ENCODE results near the gene SLC1A7. TPM values are rescaled to one million over a fixed set of nuclear protein-coding genes. Genes with fewer than 3 reads are reported as not detected.

Gene SLC1A7
- total and polyA plus RNA-seq, 2 of the 13 experiments (the other 11 are each of a cell fraction or from before 2014, with no cell fraction given): 0.04 to 2.0 TPM

DNA sequence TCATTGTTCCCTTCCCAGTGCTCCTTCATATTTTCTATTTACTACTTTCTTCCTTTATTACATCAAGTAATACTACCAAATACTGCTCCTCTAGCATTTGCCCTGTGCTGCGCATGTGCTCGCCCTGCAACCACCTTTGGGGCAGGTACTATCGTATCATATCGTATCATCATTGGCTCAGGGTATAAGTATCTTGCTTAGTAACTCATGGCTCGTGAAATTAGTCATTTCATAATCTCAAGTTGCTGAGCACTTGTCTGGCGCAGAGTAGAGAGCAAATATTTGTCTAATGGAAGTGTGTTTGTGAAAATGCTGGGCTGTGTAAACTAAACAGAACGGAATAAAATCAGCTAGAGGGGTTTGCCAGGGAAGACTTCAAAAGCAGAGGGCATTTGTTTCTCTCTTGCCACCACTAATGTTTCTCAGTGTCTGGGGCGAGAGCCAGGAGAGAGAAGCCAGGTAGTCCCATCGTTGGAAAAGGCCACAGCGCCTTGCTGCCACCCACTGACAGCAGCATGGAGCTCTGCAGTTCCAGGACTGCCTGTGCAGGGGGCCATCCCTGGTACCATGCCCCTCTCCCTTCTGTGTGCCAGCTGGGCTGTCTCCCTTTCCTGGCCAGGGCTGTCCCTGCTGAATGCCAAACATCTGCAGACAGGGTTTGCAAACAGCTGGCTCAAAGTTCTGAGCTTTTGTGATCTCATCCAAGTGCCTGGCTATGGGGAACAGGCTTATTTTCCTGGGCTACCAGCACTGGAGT lies 34.2 kb upstream of the SLC1A7 start (continued):
- TF ChIP-seq, protein P1, sequence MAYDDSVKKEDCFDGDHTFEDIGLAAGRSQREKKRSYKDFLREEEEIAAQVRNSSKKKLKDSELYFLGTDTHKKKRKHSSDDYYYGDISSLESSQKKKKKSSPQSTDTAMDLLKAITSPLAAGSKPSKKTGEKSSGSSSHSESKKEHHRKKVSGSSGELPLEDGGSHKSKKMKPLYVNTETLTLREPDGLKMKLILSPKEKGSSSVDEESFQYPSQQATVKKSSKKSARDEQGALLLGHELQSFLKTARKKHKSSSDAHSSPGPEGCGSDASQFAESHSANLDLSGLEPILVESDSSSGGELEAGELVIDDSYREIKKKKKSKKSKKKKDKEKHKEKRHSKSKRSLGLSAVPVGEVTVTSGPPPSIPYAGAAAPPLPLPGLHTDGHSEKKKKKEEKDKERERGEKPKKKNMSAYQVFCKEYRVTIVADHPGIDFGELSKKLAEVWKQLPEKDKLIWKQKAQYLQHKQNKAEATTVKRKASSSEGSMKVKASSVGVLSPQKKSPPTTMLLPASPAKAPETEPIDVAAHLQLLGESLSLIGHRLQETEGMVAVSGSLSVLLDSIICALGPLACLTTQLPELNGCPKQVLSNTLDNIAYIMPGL (CRISPR knock-in tag; IDR thresholded peaks at IDR 0.05; ENCODE audit: borderline replicate concordance in 1 of 2, low read depth in 1 of 2): peak; percentile 53 to 62; a peak in 2 of 4 replicates
- TF ChIP-seq, protein P2, sequence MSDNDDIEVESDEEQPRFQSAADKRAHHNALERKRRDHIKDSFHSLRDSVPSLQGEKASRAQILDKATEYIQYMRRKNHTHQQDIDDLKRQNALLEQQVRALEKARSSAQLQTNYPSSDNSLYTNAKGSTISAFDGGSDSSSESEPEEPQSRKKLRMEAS (IDR thresholded peaks at IDR 0.05): peak; percentile 15; the same call in 1 of the 2 replicates
- TF ChIP-seq POGZ (CRISPR knock-in tag; IDR thresholded peaks at IDR 0.05): no peak
- TF ChIP-seq, protein P3, sequence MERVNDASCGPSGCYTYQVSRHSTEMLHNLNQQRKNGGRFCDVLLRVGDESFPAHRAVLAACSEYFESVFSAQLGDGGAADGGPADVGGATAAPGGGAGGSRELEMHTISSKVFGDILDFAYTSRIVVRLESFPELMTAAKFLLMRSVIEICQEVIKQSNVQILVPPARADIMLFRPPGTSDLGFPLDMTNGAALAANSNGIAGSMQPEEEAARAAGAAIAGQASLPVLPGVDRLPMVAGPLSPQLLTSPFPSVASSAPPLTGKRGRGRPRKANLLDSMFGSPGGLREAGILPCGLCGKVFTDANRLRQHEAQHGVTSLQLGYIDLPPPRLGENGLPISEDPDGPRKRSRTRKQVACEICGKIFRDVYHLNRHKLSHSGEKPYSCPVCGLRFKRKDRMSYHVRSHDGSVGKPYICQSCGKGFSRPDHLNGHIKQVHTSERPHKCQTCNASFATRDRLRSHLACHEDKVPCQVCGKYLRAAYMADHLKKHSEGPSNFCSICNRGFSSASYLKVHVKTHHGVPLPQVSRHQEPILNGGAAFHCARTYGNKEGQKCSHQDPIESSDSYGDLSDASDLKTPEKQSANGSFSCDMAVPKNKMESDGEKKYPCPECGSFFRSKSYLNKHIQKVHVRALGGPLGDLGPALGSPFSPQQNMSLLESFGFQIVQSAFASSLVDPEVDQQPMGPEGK (CRISPR knock-in tag; IDR thresholded peaks at IDR 0.05): peak; percentile 29; the same call in 1 of the 2 replicates
- no peak for TF ChIP-seq FOXC1 (CRISPR knock-in tag; IDR thresholded peaks at IDR 0.05; ENCODE audit: borderline replicate concordance)
- peak; percentile 11; the same call in 1 of the 2 replicates for TF ChIP-seq ZNF644 (CRISPR knock-in tag; IDR thresholded peaks at IDR 0.05; ENCODE audit: low read depth)
- TF ChIP-seq MTA1 (CRISPR knock-in tag; IDR thresholded peaks at IDR 0.05; ENCODE audit: borderline replicate concordance): peak; percentile 28; the same call in 1 of the 2 replicates
- peak; percentile 30 for TF ChIP-seq XRCC5 (optimal IDR thresholded peaks at IDR 0.05; ENCODE audit: low read length)
- TF ChIP-seq, protein P4, sequence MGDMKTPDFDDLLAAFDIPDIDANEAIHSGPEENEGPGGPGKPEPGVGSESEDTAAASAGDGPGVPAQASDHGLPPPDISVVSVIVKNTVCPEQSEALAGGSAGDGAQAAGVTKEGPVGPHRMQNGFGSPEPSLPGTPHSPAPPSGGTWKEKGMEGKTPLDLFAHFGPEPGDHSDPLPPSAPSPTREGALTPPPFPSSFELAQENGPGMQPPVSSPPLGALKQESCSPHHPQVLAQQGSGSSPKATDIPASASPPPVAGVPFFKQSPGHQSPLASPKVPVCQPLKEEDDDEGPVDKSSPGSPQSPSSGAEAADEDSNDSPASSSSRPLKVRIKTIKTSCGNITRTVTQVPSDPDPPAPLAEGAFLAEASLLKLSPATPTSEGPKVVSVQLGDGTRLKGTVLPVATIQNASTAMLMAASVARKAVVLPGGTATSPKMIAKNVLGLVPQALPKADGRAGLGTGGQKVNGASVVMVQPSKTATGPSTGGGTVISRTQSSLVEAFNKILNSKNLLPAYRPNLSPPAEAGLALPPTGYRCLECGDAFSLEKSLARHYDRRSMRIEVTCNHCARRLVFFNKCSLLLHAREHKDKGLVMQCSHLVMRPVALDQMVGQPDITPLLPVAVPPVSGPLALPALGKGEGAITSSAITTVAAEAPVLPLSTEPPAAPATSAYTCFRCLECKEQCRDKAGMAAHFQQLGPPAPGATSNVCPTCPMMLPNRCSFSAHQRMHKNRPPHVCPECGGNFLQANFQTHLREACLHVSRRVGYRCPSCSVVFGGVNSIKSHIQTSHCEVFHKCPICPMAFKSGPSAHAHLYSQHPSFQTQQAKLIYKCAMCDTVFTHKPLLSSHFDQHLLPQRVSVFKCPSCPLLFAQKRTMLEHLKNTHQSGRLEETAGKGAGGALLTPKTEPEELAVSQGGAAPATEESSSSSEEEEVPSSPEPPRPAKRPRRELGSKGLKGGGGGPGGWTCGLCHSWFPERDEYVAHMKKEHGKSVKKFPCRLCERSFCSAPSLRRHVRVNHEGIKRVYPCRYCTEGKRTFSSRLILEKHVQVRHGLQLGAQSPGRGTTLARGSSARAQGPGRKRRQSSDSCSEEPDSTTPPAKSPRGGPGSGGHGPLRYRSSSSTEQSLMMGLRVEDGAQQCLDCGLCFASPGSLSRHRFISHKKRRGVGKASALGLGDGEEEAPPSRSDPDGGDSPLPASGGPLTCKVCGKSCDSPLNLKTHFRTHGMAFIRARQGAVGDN (CRISPR knock-in tag; IDR thresholded peaks at IDR 0.05): peak; percentile 63
- TF ChIP-seq, protein P5, sequence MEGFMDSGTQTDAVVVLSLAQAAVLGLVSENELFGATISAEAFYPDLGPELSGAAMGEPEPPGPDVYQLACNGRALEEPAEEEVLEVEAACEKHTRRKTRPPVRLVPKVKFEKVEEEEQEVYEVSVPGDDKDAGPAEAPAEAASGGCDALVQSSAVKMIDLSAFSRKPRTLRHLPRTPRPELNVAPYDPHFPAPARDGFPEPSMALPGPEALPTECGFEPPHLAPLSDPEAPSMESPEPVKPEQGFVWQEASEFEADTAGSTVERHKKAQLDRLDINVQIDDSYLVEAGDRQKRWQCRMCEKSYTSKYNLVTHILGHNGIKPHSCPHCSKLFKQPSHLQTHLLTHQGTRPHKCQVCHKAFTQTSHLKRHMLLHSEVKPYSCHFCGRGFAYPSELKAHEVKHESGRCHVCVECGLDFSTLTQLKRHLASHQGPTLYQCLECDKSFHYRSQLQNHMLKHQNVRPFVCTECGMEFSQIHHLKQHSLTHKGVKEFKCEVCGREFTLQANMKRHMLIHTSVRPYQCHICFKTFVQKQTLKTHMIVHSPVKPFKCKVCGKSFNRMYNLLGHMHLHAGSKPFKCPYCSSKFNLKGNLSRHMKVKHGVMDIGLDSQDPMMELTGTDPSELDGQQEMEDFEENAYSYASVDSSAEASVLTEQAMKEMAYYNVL (CRISPR knock-in tag; IDR thresholded peaks at IDR 0.05; ENCODE audit: borderline replicate concordance): 0 out of 2 replicates have a peak, but pooled peaks have one; percentile 41
- TF ChIP-seq ZNF891 (CRISPR knock-in tag; IDR thresholded peaks at IDR 0.05): 0 out of 2 replicates have a peak, but pooled peaks have one; percentile 26
- TF ChIP-seq SP2 (CRISPR knock-in tag; IDR thresholded peaks at IDR 0.05): peak; percentile 41; the same call in 1 of the 2 replicates
- TF ChIP-seq, protein P6, sequence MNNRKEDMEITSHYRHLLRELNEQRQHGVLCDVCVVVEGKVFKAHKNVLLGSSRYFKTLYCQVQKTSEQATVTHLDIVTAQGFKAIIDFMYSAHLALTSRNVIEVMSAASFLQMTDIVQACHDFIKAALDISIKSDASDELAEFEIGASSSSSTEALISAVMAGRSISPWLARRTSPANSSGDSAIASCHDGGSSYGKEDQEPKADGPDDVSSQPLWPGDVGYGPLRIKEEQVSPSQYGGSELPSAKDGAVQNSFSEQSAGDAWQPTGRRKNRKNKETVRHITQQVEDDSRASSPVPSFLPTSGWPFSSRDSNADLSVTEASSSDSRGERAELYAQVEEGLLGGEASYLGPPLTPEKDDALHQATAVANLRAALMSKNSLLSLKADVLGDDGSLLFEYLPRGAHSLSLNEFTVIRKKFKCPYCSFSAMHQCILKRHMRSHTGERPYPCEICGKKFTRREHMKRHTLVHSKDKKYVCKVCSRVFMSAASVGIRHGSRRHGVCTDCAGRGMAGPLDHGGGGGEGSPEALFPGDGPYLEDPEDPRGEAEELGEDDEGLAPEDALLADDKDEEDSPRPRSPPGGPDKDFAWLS (CRISPR knock-in tag; IDR thresholded peaks at IDR 0.05; ENCODE audit: borderline replicate concordance): no peak
- TF ChIP-seq ZNF598 (CRISPR knock-in tag; IDR thresholded peaks at IDR 0.05; ENCODE audit: borderline replicate concordance): 0 out of 2 replicates have a peak, but pooled peaks have one; percentile 37
- 0 out of 2 replicates have a peak, but pooled peaks have one; percentile 31 for TF ChIP-seq PPARG (CRISPR knock-in tag; conservative IDR thresholded peaks at IDR 0.05)

Data from HepG2 (cell line).